Breast epithelium (tissue), 3 donors: Measurements from ENCODE around the gene SF1.

Source experiments
- POLR2A ChIP-seq: fragments of 450-650 bp; IDR thresholded peaks from one replicate; pipeline ENCODE4 v1.6.1; 2016; ENCODE audit warnings: antibody characterized with exemption, mild to moderate bottlenecking, moderate library complexity
- POLR2AphosphoS5 ChIP-seq, 3 donors: sonication (generic); formaldehyde crosslinking; IDR thresholded peaks; one replicate each; pipeline ENCODE4 v1.6.1; 2017; ENCODE audit warnings: antibody characterized with exemption in 3 of 3
- TF ChIP-seq, protein P1 (sequence below), 3 donors: fragments of 450-650 bp; IDR thresholded peaks; one replicate each; pipeline ENCODE4 v1.5.1; 2016 to 2017; ENCODE audit warnings: antibody characterized with exemption in 3 of 3, mild to moderate bottlenecking in 3 of 3, moderate library complexity in 3 of 3

DNA sequence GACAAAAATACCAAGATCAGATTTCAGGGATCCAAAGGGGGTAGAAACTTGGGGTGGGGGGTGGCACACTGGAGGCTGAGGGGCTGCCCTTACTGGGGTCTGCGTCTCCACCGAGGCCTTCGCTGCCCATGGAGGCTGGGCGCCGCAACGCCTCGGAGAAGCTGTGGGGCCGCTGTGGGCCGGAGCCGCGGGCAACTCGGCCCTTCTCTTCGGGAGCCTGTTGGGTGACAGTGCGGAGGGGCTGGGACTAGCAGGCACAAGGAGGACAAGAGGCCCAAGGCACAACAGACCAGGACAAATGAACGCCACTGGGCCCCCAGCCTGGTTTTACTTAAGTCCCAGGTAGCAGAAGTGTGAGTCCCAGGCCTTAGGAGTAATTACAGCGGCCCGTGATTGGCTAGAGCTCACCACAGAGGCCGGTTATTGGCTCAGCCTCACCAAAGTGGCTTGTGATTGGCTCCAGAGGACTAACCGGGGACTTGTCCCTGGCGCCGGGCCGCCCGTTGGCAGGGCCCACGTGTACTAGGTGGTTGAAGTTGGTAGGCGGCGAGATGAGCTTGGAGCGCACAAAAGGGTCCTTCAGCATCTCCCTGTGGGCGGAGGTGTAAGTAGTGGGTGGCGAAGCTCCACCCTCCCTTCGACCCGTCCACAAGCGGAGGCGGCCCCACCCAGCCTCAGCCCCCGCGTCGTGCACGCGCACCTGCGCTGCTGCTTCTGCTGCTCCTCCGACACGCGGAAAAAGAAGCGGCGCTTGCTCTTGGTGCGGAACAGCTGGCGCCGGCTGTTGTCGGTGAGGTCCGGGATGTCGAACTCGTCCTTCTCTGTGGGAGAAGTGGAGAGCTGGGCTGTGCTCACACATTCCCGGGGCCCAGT, 48.5 kb upstream of the SF1 start:
- TF ChIP-seq, protein P1, sequence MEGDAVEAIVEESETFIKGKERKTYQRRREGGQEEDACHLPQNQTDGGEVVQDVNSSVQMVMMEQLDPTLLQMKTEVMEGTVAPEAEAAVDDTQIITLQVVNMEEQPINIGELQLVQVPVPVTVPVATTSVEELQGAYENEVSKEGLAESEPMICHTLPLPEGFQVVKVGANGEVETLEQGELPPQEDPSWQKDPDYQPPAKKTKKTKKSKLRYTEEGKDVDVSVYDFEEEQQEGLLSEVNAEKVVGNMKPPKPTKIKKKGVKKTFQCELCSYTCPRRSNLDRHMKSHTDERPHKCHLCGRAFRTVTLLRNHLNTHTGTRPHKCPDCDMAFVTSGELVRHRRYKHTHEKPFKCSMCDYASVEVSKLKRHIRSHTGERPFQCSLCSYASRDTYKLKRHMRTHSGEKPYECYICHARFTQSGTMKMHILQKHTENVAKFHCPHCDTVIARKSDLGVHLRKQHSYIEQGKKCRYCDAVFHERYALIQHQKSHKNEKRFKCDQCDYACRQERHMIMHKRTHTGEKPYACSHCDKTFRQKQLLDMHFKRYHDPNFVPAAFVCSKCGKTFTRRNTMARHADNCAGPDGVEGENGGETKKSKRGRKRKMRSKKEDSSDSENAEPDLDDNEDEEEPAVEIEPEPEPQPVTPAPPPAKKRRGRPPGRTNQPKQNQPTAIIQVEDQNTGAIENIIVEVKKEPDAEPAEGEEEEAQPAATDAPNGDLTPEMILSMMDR (IDR thresholded peaks at IDR 0.05), result no peak
- no peak for TF ChIP-seq POLR2AphosphoS5 (IDR thresholded peaks at IDR 0.05)
- TF ChIP-seq POLR2A, result no peak
